H1 (cell line): ENCODE measurements around the gene MYO1G. TPM values are rescaled to one million over a fixed set of nuclear protein-coding genes. Genes with fewer than 3 reads are reported as not detected.

ENCODE experiments used
- CTCF ChIA-PET: fragments of 300-600 bp; sonication (Branson Sonifier 250); formaldehyde crosslinking; loops from one replicate; lab custom pipeline; 2021; ENCODE audit not compliant: partially characterized antibody; lab: Charles Lee
- POLR2A ChIA-PET: fragments of 300-600 bp; sonication (Branson Sonifier 250); formaldehyde crosslinking; loops from one replicate; lab custom pipeline; 2021; ENCODE audit warnings: inconsistent platforms; ENCODE audit not compliant: partially characterized antibody; lab: Charles Lee
- DNase-seq, 2 experiments: peaks; one replicate each; pipeline versions ENCODE4 v3.0.0 to v3.0.0-alpha.2; 2010 to 2022; ENCODE audit warnings: low spot score in 2 of 2, low read depth in 1 of 2, mixed read lengths in 1 of 2
- FAIRE-seq: peaks from 2 replicates; lab custom pipeline; 2011; peaks lifted over from hg19 to GRCh38; lab: Jason Lieb, UNC
- H2AFZ ChIP-seq: 2 replicates; pipeline ENCODE4 v1.8.1; 2012; ENCODE audit warnings: low read length, inconsistent platforms
- H2AK5ac ChIP-seq: 2 replicates; pipeline ENCODE4 v1.6.1; 2013; ENCODE audit warnings: low read depth, low read length
- H2BK120ac ChIP-seq: replicated peaks from 2 replicates; pipeline ENCODE3; 2013; ENCODE audit warnings: low read depth, low read length, inconsistent platforms
- H2BK12ac ChIP-seq: 2 replicates; pipeline ENCODE4 v1.6.1; 2013; ENCODE audit warnings: low read depth, low read length
- H2BK15ac ChIP-seq: 2 replicates; pipeline ENCODE4 v1.6.1; 2013; ENCODE audit warnings: low read length
- H2BK20ac ChIP-seq: 2 replicates; pipeline ENCODE4 v1.6.1; 2013; ENCODE audit warnings: low read length
- H2BK5ac ChIP-seq: 2 replicates; pipeline ENCODE4 v1.6.1; 2013; ENCODE audit warnings: low read depth, low read length
- H3K14ac ChIP-seq: 2 replicates; pipeline ENCODE4 v1.6.1; 2013; ENCODE audit warnings: inconsistent platforms; ENCODE audit not compliant: insufficient read length
- H3K18ac ChIP-seq: 2 replicates; pipeline ENCODE4 v1.6.1; 2013; ENCODE audit warnings: low read length; ENCODE audit errors: extremely low read depth
- H3K23ac ChIP-seq: 2 replicates; pipeline ENCODE4 v1.6.1; 2013; ENCODE audit warnings: inconsistent platforms; ENCODE audit not compliant: insufficient read length
- H3K23me2 ChIP-seq: 2 replicates; pipeline ENCODE4 v1.6.1; 2013; ENCODE audit warnings: low read depth, low read length
- H3K27ac ChIP-seq: 2 replicates; pipeline ENCODE4 v1.6.1; 2011; ENCODE audit warnings: low read depth, low read length, inconsistent platforms
- H3K27me3 ChIP-seq, 4 experiments: replicated peaks in 1 of 4; 1 replicate in 1 of 4; 2 replicates in 3 of 4; pipeline versions ENCODE4 v1.6.1 to v1.8.1; 2011 to 2013; ENCODE audit warnings: low read length in 3 of 4, mild to moderate bottlenecking in 3 of 4, inconsistent platforms in 2 of 4, mixed read lengths in 2 of 4, moderate library complexity in 1 of 4; ENCODE audit not compliant: control insufficient read depth in 3 of 4, insufficient read depth in 3 of 4; ENCODE audit errors: extremely low read depth in 1 of 4
- H3K36me3 ChIP-seq, 4 experiments: 2 replicates each; pipeline versions ENCODE4 v1.6.1 to v1.8.1; 2011 to 2013; ENCODE audit warnings: mild to moderate bottlenecking in 4 of 4, low read length in 3 of 4, moderate library complexity in 2 of 4, control low read depth in 1 of 4, inconsistent platforms in 1 of 4; ENCODE audit not compliant: insufficient read depth in 4 of 4, control insufficient read depth in 2 of 4
- H3K4ac ChIP-seq: replicated peaks from 2 replicates; pipeline ENCODE3; 2013; ENCODE audit warnings: low read length, low read depth, mixed read lengths, inconsistent platforms; ENCODE audit not compliant: insufficient read length
- H3K4me1 ChIP-seq, 4 experiments: replicated peaks in 1 of 4; 1 replicate in 1 of 4; 2 replicates in 3 of 4; pipeline versions ENCODE4 v1.6.1 to v1.8.1; 2011 to 2013; ENCODE audit warnings: low read length in 3 of 4, inconsistent platforms in 2 of 4, mixed read lengths in 1 of 4; ENCODE audit not compliant: insufficient read depth in 4 of 4, control insufficient read depth in 3 of 4
- H3K4me2 ChIP-seq, 2 experiments: 2 replicates each; pipeline versions ENCODE4 v1.6.1 to v1.8.1; 2011 to 2013; ENCODE audit warnings: low read depth in 2 of 2, low read length in 2 of 2, control low read depth in 1 of 2, inconsistent platforms in 1 of 2, mild to moderate bottlenecking in 1 of 2; ENCODE audit not compliant: insufficient read depth in 1 of 2
- H3K4me3 ChIP-seq, 4 experiments: fragments of 200-600, 300-600 bp in 1 of 4; sonication (generic), shearing (Covaris generic), sonication (Bioruptor Twin) in 1 of 4; 2 replicates each; pipeline versions ENCODE4 v1.5.1 to v1.8.1; 2011 to 2016; ENCODE audit warnings: low read length in 4 of 4, low read depth in 3 of 4, control low read depth in 2 of 4, inconsistent platforms in 2 of 4, mild to moderate bottlenecking in 2 of 4, mixed read lengths in 1 of 4, moderate library complexity in 1 of 4; ENCODE audit not compliant: insufficient read depth in 2 of 4; ENCODE audit errors: extremely low read depth in 1 of 4
- H3K56ac ChIP-seq: replicated peaks from 2 replicates; pipeline ENCODE3; 2013; ENCODE audit warnings: low read depth, mild to moderate bottlenecking, mixed read lengths, low read length, inconsistent platforms; ENCODE audit not compliant: insufficient read length
- H3K79me1 ChIP-seq: 2 replicates; pipeline ENCODE4 v1.6.1; 2013; ENCODE audit warnings: low read depth, low read length, control low read depth
- H3K79me2 ChIP-seq, 2 experiments: 2 replicates each; pipeline versions ENCODE4 v1.6.1 to v1.8.1; 2012 to 2013; ENCODE audit warnings: low read length in 2 of 2, mild to moderate bottlenecking in 2 of 2, inconsistent platforms in 1 of 2; ENCODE audit not compliant: insufficient read depth in 2 of 2, control insufficient read depth in 1 of 2
- H3K9ac ChIP-seq, 4 experiments: replicated peaks in 1 of 4; 1 replicate in 1 of 4; 2 replicates in 3 of 4; pipeline versions ENCODE4 v1.6.1 to v1.8.1; 2011 to 2013; ENCODE audit warnings: low read depth in 3 of 4, low read length in 3 of 4, control low read depth in 2 of 4, mild to moderate bottlenecking in 2 of 4, moderate library complexity in 2 of 4, inconsistent platforms in 1 of 4; ENCODE audit errors: extremely low read depth in 1 of 4
- H3K9me3 ChIP-seq, 2 experiments: 2 replicates each; pipeline versions ENCODE4 v1.6.1 to v1.8.1; 2012 to 2013; ENCODE audit warnings: mild to moderate bottlenecking in 2 of 2, moderate library complexity in 2 of 2, control low read depth in 1 of 2, inconsistent platforms in 1 of 2, low read depth in 1 of 2, low read length in 1 of 2, mixed read lengths in 1 of 2; ENCODE audit not compliant: insufficient read depth in 2 of 2
- H4K20me1 ChIP-seq, 2 experiments: replicated peaks in 1 of 2; 2 replicates each; pipeline versions ENCODE3 to v1.8.1; 2011 to 2013; ENCODE audit warnings: inconsistent platforms in 2 of 2, low read length in 2 of 2, mild to moderate bottlenecking in 1 of 2; ENCODE audit not compliant: insufficient read depth in 2 of 2, control insufficient read depth in 1 of 2
- H4K5ac ChIP-seq: 2 replicates; pipeline ENCODE4 v1.6.1; 2013; ENCODE audit warnings: low read length, low read depth, mixed read lengths, inconsistent platforms; ENCODE audit not compliant: insufficient read length
- H4K8ac ChIP-seq: 2 replicates; pipeline ENCODE4 v1.8.0; 2013; ENCODE audit warnings: mild to moderate bottlenecking, moderate library complexity, low read length, inconsistent platforms; ENCODE audit not compliant: insufficient read depth; ENCODE audit errors: extremely low read depth
- H4K91ac ChIP-seq: replicated peaks from 2 replicates; pipeline ENCODE3; 2013; ENCODE audit warnings: low read length, mixed read lengths, inconsistent platforms; ENCODE audit not compliant: insufficient read length
- ATF2 ChIP-seq: IDR thresholded peaks from 2 replicates; pipeline ENCODE4 v1.6.1; 2012; ENCODE audit warnings: low read length, inconsistent platforms
- CTBP2 ChIP-seq: IDR thresholded peaks from 2 replicates; pipeline ENCODE4 v1.7.0; 2011; ENCODE audit warnings: borderline replicate concordance, mild to moderate bottlenecking, moderate library complexity, mixed read lengths, low read length; ENCODE audit not compliant: insufficient read depth, insufficient read length
- KDM1A ChIP-seq: fragments of 200-600, 300-600 bp; sonication (generic); IDR thresholded peaks from 2 replicates; pipeline ENCODE4 v1.7.1; 2016; ENCODE audit warnings: mild to moderate bottlenecking, low read length, borderline replicate concordance
- KDM4A ChIP-seq: IDR thresholded peaks from one replicate; pipeline ENCODE4 v1.7.1; 2012; ENCODE audit warnings: low read depth, mild to moderate bottlenecking, moderate library complexity, low read length, inconsistent platforms; ENCODE audit not compliant: severe bottlenecking
- WGBS, 2 experiments: shearing (Covaris generic) in 1 of 2; methylation state at CpG; one replicate each; pipeline versions ENCODE4 v1.1.6 to v1.1.7; 2013 to 2015; ENCODE audit warnings: low lambda C conversion rate in 2 of 2, mixed read lengths in 2 of 2, inconsistent platforms in 1 of 2, low coverage in 1 of 2, missing lambda C conversion rate in 1 of 2; ENCODE audit not compliant: insufficient replicate concordance in 2 of 2, insufficient coverage in 1 of 2, insufficient read length in 1 of 2; ENCODE audit errors: extremely low coverage in 1 of 2, missing lambda C conversion rate in 1 of 2; 5-methylcytosine and 5-hydroxymethylcytosine counted together
- polyA plus RNA-seq, 7 experiments: library from polyadenylated mRNA; depleted of rRNA in 3 of 7; stranded (reverse) in 5 of 7; unstranded in 2 of 7; fragments of >200 nt in 5 of 7; fragments of 200-250 nt in 2 of 7; gene quantifications; 1 replicate in 5 of 7; 2 replicates in 1 of 7; 4 replicates in 1 of 7; pipeline versions ENCODE4 v1.2.1 to v1.2.3, GENCODE V29; 2011 to 2013; ENCODE audit warnings: missing spikeins in 2 of 7, mixed read lengths in 2 of 7
- total RNA-seq: library from RNA; stranded (reverse); fragmentation: NEBNext Ultra II Directional; extraction: Animal tissue kit (Norgen Biotek cat#: 25700); gene quantifications from 2 replicates; pipeline ENCODE4 v1.2.1, GENCODE V29; 2021

The MYO1G gene
- total and polyA plus RNA-seq, 2 of the 8 experiments (the other 6 are each of a cell fraction or from before 2014, with no cell fraction given) = 0.08 to 0.19 TPM

- Histone ChIP-seq H3K79me2 (no peaks in the 10 kb centered on the region), H3K4ac (no peak overlapping the region), H4K20me1 (peaks cover 0 to 1% of the 10 kb centered on the region in 2 experiments), H3K4me3 (no peak overlapping the region), H2AFZ (no peak overlapping the region), H2BK120ac (no peak overlapping the region), H3K4me2 (no peak overlapping the region), H3K9ac (no peak overlapping the region), H3K14ac (no peak overlapping the region), H3K23ac (no peak overlapping the region), H3K36me3 (no peaks in the 10 kb centered on the region), H4K91ac (no peak overlapping the region), H3K18ac (no peak overlapping the region), H2BK5ac (0 out of 2 replicates have a peak overlapping the region, but pooled peaks have one; percentile 24), H3K4me1 (no peaks in the 10 kb centered on the region; a peak in 1 of 7 replicates), H3K27ac (no peak overlapping the region), H2BK15ac (no peak overlapping the region), H3K56ac (no peak overlapping the region), H3K79me1 (no peaks in the 10 kb centered on the region), H2BK20ac (no peak overlapping the region), H2BK12ac (no peak overlapping the region), H3K9me3 (no peaks in the 10 kb centered on the region), H4K8ac (no peak overlapping the region), H3K27me3 (no peaks in the 10 kb centered on the region), H3K23me2 (no peaks in the 10 kb centered on the region), H2AK5ac (no peak overlapping the region), H4K5ac (no peak overlapping the region)
- WGBS, 2 experiments = 92% methylated on average over 7 of the region's 10 CpGs; no CpG with 5 or more reads in 1 of the 2 experiments
- POLR2A ChIA-PET = interaction anchor here (1.5 to 17.9 kb wide), 2 partner anchors 11 to 167 kb away, joined by 4 to 327 read pairs; partner anchors contain the start of gene MYO1G
- TF ChIP-seq KDM1A (no peak), KDM4A (no peak), ATF2 (no peak), CTBP2 (no peak)
- DNase-seq = no peak
- FAIRE-seq = no peak
- CTCF ChIA-PET = interaction anchor here (1.2 to 6.2 kb wide), 5 partner anchors 7 to 164 kb away, joined by 3 to 105 read pairs (median 33); no protein-coding TSS in a partner anchor
These were observed 7.5 kb downstream of the MYO1G start for GRCh38 chr7:44971188-44971901.
